ENCODE data around the gene TP73. TPM values are rescaled to one million over a fixed set of nuclear protein-coding genes. Genes with fewer than 3 reads are reported as not detected.
A peak's percentile ranks its signal among the peaks of the same experiment; 100 is the strongest.

TP73 gene
- total and polyA plus RNA-seq, 11 donors: 0.01 to 0.53 (median 0.15) TPM; not detected in 6

DNA sequence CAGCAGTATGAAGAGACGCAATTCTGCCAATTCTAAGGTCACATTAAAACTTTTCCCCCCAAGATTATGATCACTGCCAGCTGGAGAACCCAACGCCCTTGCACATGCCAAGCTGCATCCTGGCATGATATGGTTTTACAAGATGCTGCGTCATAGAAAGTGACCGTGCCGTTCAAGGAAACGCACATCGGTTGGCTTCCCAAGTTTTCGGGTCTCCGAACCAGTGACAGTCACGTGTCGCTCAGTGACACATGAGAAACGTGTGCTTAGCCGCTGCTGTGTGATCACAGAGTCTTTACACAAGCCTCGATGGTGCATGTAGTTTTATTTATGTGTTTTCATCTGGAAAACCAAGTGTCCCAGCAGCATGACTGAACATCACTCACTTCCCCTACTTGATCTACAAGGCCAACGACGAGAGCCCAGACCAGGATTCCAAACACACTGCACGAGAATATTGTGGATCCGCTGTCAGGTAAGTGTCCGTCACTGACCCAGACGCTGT is 127.6 kb downstream of the TP73 start:
- no peak overlapping the region for H3K4me3 ChIP-seq
- ATAC-seq (no peak), DNase-seq (no peak)
- no peaks in the 10 kb centered on the region for H3K9me3 ChIP-seq
- H3K4me1 ChIP-seq: peaks cover 0 to 24% (median 12%) of the 10 kb centered on the region in 12 donors
- no peaks in the 10 kb centered on the region for H3K27me3 ChIP-seq
- peaks cover 0 to 69% (median 62%) of the 10 kb centered on the region in 9 donors for H3K36me3 ChIP-seq
- H3K27ac ChIP-seq: no peak overlapping the region
- 91 to 94% (median 93%) methylated on average over 20 of the region's 20 CpGs for WGBS, 4 donors
- TF ChIP-seq POLR2A (IDR thresholded peaks at IDR 0.05): no peak
- TF ChIP-seq, protein P1, sequence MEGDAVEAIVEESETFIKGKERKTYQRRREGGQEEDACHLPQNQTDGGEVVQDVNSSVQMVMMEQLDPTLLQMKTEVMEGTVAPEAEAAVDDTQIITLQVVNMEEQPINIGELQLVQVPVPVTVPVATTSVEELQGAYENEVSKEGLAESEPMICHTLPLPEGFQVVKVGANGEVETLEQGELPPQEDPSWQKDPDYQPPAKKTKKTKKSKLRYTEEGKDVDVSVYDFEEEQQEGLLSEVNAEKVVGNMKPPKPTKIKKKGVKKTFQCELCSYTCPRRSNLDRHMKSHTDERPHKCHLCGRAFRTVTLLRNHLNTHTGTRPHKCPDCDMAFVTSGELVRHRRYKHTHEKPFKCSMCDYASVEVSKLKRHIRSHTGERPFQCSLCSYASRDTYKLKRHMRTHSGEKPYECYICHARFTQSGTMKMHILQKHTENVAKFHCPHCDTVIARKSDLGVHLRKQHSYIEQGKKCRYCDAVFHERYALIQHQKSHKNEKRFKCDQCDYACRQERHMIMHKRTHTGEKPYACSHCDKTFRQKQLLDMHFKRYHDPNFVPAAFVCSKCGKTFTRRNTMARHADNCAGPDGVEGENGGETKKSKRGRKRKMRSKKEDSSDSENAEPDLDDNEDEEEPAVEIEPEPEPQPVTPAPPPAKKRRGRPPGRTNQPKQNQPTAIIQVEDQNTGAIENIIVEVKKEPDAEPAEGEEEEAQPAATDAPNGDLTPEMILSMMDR (IDR thresholded peaks at IDR 0.05): no peak
- intact Hi-C loops (cut with DNase I): no loop called here

DNA sequence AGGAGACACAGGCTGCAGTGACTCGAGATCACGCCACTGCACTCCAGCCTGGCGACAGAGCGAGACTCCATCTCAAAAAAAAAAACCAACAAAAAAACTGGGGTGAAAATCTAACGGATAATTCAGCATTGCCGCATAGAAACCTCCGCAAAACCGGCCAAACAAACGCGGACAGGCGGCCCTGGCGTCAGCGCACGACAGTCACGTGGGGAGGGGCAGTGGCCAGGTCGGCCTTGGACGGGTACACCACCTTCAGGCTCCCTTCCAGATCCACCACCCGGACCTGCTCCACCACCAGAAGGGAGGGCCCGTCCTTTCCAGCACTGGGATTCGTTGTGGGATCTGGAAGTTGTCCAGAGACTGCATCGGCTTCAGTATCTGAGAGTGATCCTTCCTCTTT is 128.6 kb downstream of the TP73 start:
- no peak for TF ChIP-seq POLR2A (IDR thresholded peaks at IDR 0.05)
- TF ChIP-seq, protein P1 (IDR thresholded peaks at IDR 0.05): no peak
- H3K4me1 ChIP-seq: peaks cover 0 to 14% (median 2%) of the 10 kb centered on the region in 12 donors
- intact Hi-C loops (cut with DNase I): no loop called here
- 89 to 91% (median 90%) methylated on average over 21 of the region's 21 CpGs for WGBS, 4 donors
- DNase-seq (no peak), ATAC-seq (no peak)
- no peaks in the 10 kb centered on the region for H3K9me3 ChIP-seq
- peaks cover 0 to 78% (median 71%) of the 10 kb centered on the region in 9 donors for H3K36me3 ChIP-seq
- H3K27ac ChIP-seq: no peak overlapping the region
- no peak overlapping the region for H3K4me3 ChIP-seq
- no peaks in the 10 kb centered on the region for H3K27me3 ChIP-seq

DNA sequence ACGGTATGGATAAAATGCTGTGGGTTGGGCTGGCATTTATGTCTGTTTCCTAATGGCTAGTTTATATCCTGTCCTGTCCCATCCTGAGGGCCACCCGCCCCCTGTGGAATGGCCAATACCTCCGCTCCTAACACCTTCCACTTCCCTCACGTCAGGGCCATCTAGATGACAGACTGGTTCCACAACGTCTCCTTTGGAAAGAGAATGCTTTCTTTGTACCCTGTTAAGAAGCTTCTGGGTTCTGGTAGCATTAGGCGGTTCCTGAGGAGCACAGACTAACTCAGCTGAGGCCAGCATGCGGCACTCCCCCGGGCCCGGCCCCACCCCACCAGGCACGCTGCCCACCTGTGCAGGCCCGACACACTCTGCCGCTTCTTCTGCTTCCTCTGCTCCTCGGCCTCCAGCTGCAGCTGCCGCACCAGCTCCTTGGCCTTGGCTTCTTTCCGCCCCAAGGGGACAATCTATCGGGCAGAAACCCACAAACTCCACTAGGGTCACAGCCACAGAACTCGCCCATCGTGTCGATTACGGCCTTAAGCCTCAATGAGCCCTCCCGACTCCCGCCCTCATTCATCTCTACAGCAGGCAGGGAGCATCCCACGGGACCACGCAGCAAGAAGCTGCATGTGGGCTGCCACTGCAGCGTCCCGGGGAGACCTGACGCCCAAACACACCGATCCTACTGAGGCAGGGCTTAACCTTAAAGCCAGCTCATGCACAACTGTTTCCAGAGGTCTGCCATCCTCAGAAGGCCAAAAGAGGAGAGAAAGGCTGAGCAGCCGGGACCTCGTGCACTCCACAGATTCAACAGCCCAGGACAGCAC is 131.5 kb downstream of the TP73 start:
- DNase-seq (no peak), ATAC-seq (no peak)
- H3K36me3 ChIP-seq: peaks cover 0 to 96% (median 89%) of the 10 kb centered on the region in 9 donors
- H3K4me3 ChIP-seq: no peak overlapping the region
- WGBS, 4 donors: 91 to 94% (median 92%) methylated on average over 29 to 30 of the region's 30 CpGs
- no peaks in the 10 kb centered on the region for H3K9me3 ChIP-seq
- intact Hi-C loops (cut with DNase I): no loop called here
- no peak overlapping the region for H3K27ac ChIP-seq
- TF ChIP-seq POLR2A (IDR thresholded peaks at IDR 0.05): no peak
- TF ChIP-seq, protein P1 (IDR thresholded peaks at IDR 0.05): no peak
- peaks cover 0 to 11% (median 4%) of the 10 kb centered on the region in 12 donors for H3K4me1 ChIP-seq
- no peaks in the 10 kb centered on the region for H3K27me3 ChIP-seq

DNA sequence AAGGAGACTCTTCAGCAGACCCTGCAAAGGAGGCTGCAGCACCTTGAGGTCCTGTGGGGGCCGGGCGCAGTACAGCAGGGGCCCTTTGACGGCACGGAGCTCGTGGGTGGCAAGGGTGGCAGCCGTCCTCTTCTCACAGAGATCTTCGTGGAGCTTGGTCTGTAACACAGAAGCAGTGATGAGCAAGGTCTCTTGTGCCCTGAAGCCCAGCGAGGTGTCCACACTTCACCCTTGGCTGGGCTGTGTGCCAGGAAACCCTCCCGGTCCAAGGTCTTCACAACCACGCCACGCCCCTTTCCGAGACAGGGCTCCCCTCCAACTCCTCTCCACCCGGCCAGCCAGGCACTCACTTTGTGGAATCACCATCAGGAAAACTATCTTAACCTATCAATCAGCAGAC is 132.7 kb downstream of the TP73 start:
- no peaks in the 10 kb centered on the region for H3K27me3 ChIP-seq
- no peak for TF ChIP-seq POLR2A (IDR thresholded peaks at IDR 0.05)
- TF ChIP-seq, protein P1 (IDR thresholded peaks at IDR 0.05): no peak
- WGBS, 4 donors: 62 to 72% (median 65%) methylated on average over 13 of the region's 13 CpGs
- DNase-seq (peak in 2 of 5 donors; percentile 66 to 74), ATAC-seq (peak in 1 of 4 donors; percentile 54)
- intact Hi-C loops (cut with DNase I): no loop called here
- H3K4me1 ChIP-seq: peaks cover 0 to 21% (median 13%) of the 10 kb centered on the region in 12 donors
- H3K9me3 ChIP-seq: no peaks in the 10 kb centered on the region
- no peak overlapping the region for H3K4me3 ChIP-seq
- H3K27ac ChIP-seq: no peak overlapping the region
- peaks cover 0 to 95% (median 78%) of the 10 kb centered on the region in 9 donors for H3K36me3 ChIP-seq

Data from heart left ventricle (tissue), 16 donors.